Karpas-422 (cell line): ENCODE measurements around the gene PSMD2. TPM values are rescaled to one million over a fixed set of nuclear protein-coding genes. Genes with fewer than 3 reads are reported as not detected.
"Not testable (repeated sequence)": the region's sequence is repeated elsewhere in the genome, so short reads cannot be mapped to it uniquely, and the experiment has no call there.

ENCODE experiments used
- DNase-seq: peaks from one replicate; pipeline ENCODE4 v3.0.0-alpha.2; 2015
- H2AFZ ChIP-seq: fragments of 200-600 bp; sonication (generic); 2 replicates; pipeline ENCODE4 v1.6.1; 2014; ENCODE audit warnings: antibody characterized with exemption, low read length, mixed read lengths
- H3K27ac ChIP-seq: fragments of 200-600 bp; sonication (generic); 2 replicates; pipeline ENCODE4 v1.5.1; 2014; ENCODE audit warnings: mild to moderate bottlenecking, low read length, moderate library complexity
- H3K27me3 ChIP-seq: fragments of 200-600 bp; sonication (generic); 2 replicates; pipeline ENCODE4 v1.6.1; 2014; ENCODE audit warnings: low read length, mixed read lengths
- H3K36me3 ChIP-seq: fragments of 200-600 bp; sonication (generic); 2 replicates; pipeline ENCODE4 v1.6.1; 2014; ENCODE audit warnings: low read length, mixed read lengths; ENCODE audit not compliant: insufficient read depth
- H3K4me1 ChIP-seq: fragments of 200-600 bp; sonication (generic); 2 replicates; pipeline ENCODE4 v1.6.1; 2014; ENCODE audit warnings: mild to moderate bottlenecking, low read length, mixed read lengths
- H3K4me2 ChIP-seq: fragments of 200-600 bp; sonication (generic); 2 replicates; pipeline ENCODE4 v1.6.1; 2014; ENCODE audit warnings: low read length, low read depth, mild to moderate bottlenecking; ENCODE audit not compliant: poor library complexity, severe bottlenecking
- H3K4me3 ChIP-seq: fragments of 200-600 bp; sonication (generic); 2 replicates; pipeline ENCODE4 v1.5.1; 2014; ENCODE audit warnings: mild to moderate bottlenecking, antibody characterized with exemption, low read length, mixed read lengths
- H3K79me2 ChIP-seq: fragments of 200-600 bp; sonication (generic); 2 replicates; pipeline ENCODE4 v1.6.1; 2014; ENCODE audit warnings: mild to moderate bottlenecking, low read length, mixed read lengths
- H3K9ac ChIP-seq: fragments of 200-600 bp; sonication (generic); 2 replicates; pipeline ENCODE4 v1.6.0; 2014; ENCODE audit warnings: low read length
- H3K9me2 ChIP-seq: fragments of 200-600 bp; sonication (generic), shearing (Covaris generic); replicated peaks from 2 replicates; pipeline ENCODE4 v1.6.0; 2014; ENCODE audit warnings: mild to moderate bottlenecking, low read length, moderate library complexity; ENCODE audit not compliant: insufficient read depth
- H3K9me3 ChIP-seq: fragments of 300-700, 200-600 bp; sonication (generic); 2 replicates; pipeline ENCODE4 v1.6.1; 2014; ENCODE audit warnings: low read length, mixed read lengths
- H4K20me1 ChIP-seq: fragments of 200-600 bp; sonication (generic); 2 replicates; pipeline ENCODE4 v1.6.1; 2014; ENCODE audit warnings: mild to moderate bottlenecking, antibody characterized with exemption, low read length, low read depth; ENCODE audit not compliant: insufficient read depth
- total RNA-seq: library from RNA; depleted of rRNA; stranded (reverse); fragments of >200 nt; shearing (Covaris generic); gene quantifications from 2 replicates; pipeline ENCODE4 v1.2.3, GENCODE V29; 2014; ENCODE audit warnings: low replicate concordance

Gene PSMD2
- total RNA-seq, 1 experiment from 2014 or later: 235 TPM

DNA sequence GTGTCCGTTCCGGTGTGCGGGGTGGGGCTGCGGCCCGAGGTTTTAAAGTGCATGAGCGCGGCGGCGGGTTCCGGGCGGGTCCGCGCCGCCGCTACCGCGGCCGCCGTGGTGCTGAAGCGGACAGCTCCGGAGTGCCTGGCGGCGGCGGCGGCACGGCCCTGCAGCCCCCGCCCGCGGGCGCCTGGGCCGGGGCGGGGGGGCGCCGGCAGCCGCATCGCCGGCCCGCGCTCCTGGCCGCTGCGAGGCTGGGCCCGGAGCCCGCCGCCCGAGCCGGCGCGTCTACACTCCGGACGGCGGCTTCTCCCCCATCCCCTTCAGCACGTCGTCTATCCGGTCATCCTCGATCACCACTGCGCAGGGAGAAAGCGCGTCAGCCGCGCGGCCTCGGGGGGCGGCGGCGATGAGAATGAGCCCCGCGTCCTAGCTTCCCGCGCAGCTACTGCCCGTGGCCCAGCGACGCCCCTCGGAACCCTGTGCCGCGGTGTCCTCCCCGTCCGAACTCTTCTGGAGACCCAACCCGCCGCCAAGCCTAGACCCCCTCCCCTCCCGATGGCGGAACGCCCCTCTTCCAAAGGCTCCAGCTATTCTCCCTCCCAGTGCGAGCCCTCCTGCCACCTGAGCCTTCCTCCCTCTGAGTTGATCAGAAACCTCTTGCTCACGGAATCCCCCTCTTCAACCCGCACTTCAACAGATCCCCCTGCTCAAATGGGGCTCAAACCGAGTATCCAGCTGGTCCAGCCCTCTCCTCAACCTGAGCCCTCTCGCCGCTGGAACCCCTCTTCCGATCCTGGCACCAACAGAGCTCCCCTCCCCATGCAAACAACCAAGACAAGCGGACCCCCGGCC is 38.9 kb upstream of the PSMD2 start:
- Histone ChIP-seq H3K4me3 (peak overlapping the region; percentile 87), H3K9me2 (no peaks in the 10 kb centered on the region), H3K36me3 (no peaks in the 10 kb centered on the region), H3K9ac (peak overlapping the region; percentile 86), H3K79me2 (peaks cover 13% of the 10 kb centered on the region), H3K4me1 (peaks cover 18% of the 10 kb centered on the region), H3K27me3 (no peaks in the 10 kb centered on the region), H3K4me2 (peak overlapping the region; percentile 92), H3K27ac (no peak overlapping the region), H4K20me1 (peaks cover 3% of the 10 kb centered on the region; the same call in 1 of the 2 replicates), H3K9me3 (no peaks in the 10 kb centered on the region), H2AFZ (no peak overlapping the region)
- no peak for DNase-seq

DNA sequence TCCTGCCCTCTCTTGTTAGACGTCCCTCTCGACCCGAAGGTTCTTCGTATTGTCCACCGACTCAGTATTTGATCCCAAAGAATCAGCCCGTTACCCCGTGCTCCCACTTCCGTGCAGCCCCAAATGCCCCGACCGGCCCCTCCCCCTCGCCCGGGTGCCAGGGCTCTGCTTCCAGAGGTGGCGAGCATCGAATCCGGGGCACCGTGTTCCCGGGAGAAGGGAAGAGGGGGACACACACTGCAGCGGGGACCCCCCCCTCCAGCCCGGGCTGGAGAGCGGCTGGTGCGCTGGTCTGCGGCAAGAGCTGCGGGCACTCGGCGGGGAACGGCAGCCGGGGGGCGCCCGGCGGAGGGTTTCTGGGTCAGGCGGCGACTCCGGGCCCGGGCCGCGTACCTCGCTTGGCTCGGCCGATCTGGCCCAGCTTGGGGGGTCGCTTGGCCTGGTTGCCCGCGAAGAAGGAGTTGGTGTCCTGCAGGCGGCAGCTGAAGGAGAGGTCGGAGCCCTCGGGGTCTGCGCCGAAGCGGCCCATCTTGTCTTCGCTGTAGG is 38.2 kb upstream of the PSMD2 start:
- Histone ChIP-seq H4K20me1 (peaks cover 3% of the 10 kb centered on the region; the same call in 1 of the 2 replicates), H3K9ac (peak overlapping the region; percentile 86), H3K9me3 (no peaks in the 10 kb centered on the region), H3K27ac (no peak overlapping the region; the same call in 1 of the 2 replicates), H3K4me1 (peaks cover 18% of the 10 kb centered on the region), H3K4me3 (peak overlapping the region; percentile 87), H3K4me2 (peak overlapping the region; percentile 92), H3K27me3 (no peaks in the 10 kb centered on the region), H3K9me2 (no peaks in the 10 kb centered on the region), H3K36me3 (no peaks in the 10 kb centered on the region), H2AFZ (peak overlapping the region; percentile 88; the same call in 1 of the 2 replicates), H3K79me2 (peaks cover 6% of the 10 kb centered on the region)
- no peak for DNase-seq

DNA sequence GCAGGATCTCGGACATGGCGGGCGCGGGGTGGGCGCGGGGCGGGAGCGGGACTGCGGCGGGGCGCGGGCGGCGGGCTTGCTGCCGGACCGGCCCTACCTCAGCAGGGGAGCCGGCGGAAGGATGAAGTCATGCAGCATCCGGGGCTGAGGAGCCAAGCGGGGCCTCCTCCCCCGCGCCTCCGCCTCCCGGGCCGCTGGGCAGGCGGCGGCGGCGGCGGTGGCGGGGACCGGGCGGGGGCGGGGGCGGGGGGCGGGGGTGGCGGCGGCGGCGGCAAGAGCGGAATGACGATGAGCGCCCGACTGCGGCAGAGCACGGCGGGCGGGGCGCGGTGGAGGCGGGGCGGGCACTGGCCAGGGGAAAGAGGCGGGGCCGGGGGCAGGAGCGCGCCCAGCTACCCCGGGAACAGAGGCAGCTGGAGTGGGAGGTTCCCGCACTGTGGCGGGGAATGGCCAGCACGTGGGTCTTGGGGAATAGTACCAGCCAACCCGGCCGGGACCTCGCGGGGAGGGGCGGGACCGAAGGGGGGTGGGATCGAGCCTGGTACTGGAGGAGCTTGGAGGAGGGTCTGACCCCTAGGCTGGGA is 37.7 kb upstream of the PSMD2 start, which contains the start of gene CAMK2N2:
Gene CAMK2N2, minus strand, starts transcription at position 284 of the 584 bp plus-strand sequence. Its CDS starts 268 bp downstream, at position 16.
- H3K4me3 ChIP-seq: peak within 1 kb of the TSS; percentile 87
- H3K27me3 ChIP-seq: no peaks in the 10 kb centered on the region

DNA sequence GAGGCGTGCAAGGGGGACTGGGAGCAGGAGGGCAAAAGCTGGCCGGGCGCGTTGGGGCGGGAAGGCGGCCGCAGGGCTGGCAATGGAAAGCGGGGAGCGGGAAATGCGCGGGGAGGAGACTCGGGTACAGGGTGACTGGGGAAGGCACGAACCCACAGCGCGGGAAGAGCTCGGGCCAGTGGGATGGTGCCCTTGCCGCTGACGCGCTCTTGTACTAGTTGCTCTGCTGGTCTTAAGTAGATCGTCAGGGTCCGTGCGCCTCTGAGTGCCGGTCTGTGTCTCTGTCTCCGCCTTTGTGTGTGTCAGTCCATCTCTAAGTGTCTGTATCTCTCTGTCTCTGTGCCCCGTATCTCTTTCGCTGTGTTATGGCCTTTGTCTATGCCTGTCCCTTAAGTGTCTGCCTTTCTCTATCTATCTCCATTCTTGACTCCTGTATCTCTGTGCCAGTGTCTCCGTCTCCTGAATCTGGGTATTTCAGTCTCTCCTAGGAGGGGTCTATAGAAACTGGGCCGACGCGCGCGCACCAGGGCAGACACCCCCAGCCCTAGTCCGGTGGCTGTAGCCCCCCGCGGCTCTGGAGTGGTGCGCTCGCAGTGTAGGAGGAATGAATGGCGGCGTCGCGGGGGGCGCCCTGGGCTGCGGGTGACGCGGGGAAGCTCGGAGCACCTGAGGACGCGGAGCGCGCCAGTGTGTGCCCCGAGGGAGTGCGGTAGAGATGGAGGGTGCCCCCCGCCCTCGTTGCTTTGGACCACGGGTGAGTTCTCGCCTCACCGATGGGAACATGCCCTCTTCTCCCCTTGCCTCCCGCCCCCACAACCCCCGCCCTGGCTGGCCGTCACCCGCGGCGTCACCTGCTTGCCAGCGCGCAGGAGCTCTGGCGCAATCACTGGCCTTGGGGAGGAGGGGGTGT is 36.9 kb upstream of the PSMD2 start:
- no peaks in the 10 kb centered on the region for H3K9me2 ChIP-seq
- H3K36me3 ChIP-seq: no peaks in the 10 kb centered on the region
- peak overlapping the region; percentile 87 for H3K4me3 ChIP-seq
- H3K9me3 ChIP-seq: no peaks in the 10 kb centered on the region
- H3K27ac ChIP-seq: no peak overlapping the region
- peak overlapping the region; percentile 75 for H3K9ac ChIP-seq
- H3K27me3 ChIP-seq: no peaks in the 10 kb centered on the region
- peak overlapping the region; percentile 81 for H3K4me2 ChIP-seq
- peaks cover 6% of the 10 kb centered on the region for H3K79me2 ChIP-seq
- peak overlapping the region; percentile 93 for H2AFZ ChIP-seq
- DNase-seq: peak; percentile 79
- peaks cover 3% of the 10 kb centered on the region; the same call in 1 of the 2 replicates for H4K20me1 ChIP-seq
- H3K4me1 ChIP-seq: peaks cover 18% of the 10 kb centered on the region

More for the DNA sequence above, 37.7 kb upstream of the PSMD2 start, which contains the start of gene CAMK2N2:
- Histone ChIP-seq H3K9me2 (no peaks in the 10 kb centered on the region), H4K20me1 (peaks cover 3% of the 10 kb centered on the region; the same call in 1 of the 2 replicates), H3K4me1 (peaks cover 18% of the 10 kb centered on the region), H3K9ac (peak within 1 kb of the TSS; percentile 86), H3K36me3 (no peaks in the 10 kb centered on the region), H3K79me2 (peaks cover 6% of the 10 kb centered on the region), H2AFZ (peak within 1 kb of the TSS; percentile 93), H3K27ac (no peak within 1 kb of the TSS; the same call in 1 of the 2 replicates), H3K9me3 (no peaks in the 10 kb centered on the region), H3K4me2 (peak within 1 kb of the TSS; percentile 92)
- DNase-seq: peak; percentile 90

DNA sequence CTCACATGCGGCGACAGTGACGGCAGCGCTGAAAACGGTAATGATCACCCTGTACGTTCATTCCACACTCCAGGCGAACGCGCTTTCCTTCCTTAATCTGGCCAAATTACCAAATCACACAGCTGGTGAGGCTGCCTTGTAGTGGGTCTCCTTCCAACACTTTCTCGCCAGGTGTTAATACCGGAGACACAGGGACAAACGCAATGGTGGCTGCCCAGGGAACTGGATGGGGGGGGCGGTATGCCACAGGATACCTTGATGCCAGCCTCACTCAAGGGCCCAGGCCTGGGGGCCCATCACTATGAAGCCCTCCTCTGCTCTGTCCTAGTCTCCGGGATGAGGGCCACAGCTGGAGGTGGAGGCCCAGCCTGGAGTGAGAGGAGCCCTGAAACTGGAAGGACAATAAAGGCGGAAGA is 36.3 kb upstream of the PSMD2 start:
- H3K9me3 ChIP-seq: no peaks in the 10 kb centered on the region
- H3K4me3 ChIP-seq: no peak overlapping the region
- no peak overlapping the region for H3K9ac ChIP-seq
- peaks cover 6% of the 10 kb centered on the region for H3K79me2 ChIP-seq
- no peak overlapping the region for H2AFZ ChIP-seq
- H3K27ac ChIP-seq: no peak overlapping the region
- peaks cover 18% of the 10 kb centered on the region for H3K4me1 ChIP-seq
- H3K9me2 ChIP-seq: no peaks in the 10 kb centered on the region
- no peaks in the 10 kb centered on the region for H3K36me3 ChIP-seq
- DNase-seq: no peak
- peaks cover 3% of the 10 kb centered on the region; the same call in 1 of the 2 replicates for H4K20me1 ChIP-seq
- no peaks in the 10 kb centered on the region for H3K27me3 ChIP-seq
- no peak overlapping the region for H3K4me2 ChIP-seq

DNA sequence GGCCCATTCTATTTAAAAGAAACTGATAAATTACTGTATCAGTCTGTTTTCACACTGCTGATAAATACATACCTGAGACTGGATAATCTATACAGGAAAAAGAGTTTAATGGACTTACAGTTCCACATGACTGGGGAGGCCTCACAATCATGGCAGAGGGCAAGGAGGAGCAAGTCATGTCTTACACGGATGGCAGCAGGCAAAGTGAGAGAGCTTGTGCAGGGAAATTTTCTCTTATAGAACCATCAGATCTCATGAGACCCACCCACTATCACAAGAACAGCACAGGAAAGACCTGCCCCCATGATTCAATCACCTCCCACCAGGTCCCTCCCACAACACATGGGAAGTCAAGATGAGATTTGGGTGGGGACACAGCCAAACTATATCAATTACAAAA is 31.8 kb upstream of the PSMD2 start:
- H3K9me3 ChIP-seq, H3K4me3 ChIP-seq, H4K20me1 ChIP-seq, H3K27ac ChIP-seq, H2AFZ ChIP-seq, H3K9ac ChIP-seq, H3K9me2 ChIP-seq, H3K79me2 ChIP-seq, H3K27me3 ChIP-seq, H3K4me2 ChIP-seq, H3K36me3 ChIP-seq, DNase-seq, H3K4me1 ChIP-seq: not testable (repeated sequence)

DNA sequence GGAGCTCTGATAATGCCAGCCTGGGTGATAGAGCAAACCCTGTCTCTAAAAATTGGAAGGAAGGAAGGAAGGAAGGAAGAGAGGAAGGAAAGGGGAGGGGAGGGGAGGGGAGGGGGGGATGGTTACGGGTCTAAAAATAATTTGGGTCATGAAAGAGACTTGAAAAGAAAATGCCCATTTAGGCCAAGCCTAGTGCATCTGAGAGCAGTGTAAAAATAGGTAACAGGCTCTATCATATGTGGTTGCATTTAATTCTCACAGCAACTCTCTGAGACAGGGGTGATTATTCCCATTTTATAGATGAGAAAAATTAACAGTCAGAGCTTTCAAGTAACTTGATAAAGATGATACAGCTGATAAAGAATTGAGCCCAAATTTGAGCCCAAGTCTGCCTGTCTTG is 26.8 kb upstream of the PSMD2 start:
- H3K27ac ChIP-seq: no peak overlapping the region
- H3K4me3 ChIP-seq: no peak overlapping the region
- no peak for DNase-seq
- no peaks in the 10 kb centered on the region for H3K9me2 ChIP-seq
- no peak overlapping the region for H3K9ac ChIP-seq
- H3K4me1 ChIP-seq: no peaks in the 10 kb centered on the region
- no peaks in the 10 kb centered on the region for H4K20me1 ChIP-seq
- H3K27me3 ChIP-seq: no peaks in the 10 kb centered on the region
- H3K79me2 ChIP-seq: no peaks in the 10 kb centered on the region
- H3K9me3 ChIP-seq: no peaks in the 10 kb centered on the region
- H3K36me3 ChIP-seq: no peaks in the 10 kb centered on the region
- H3K4me2 ChIP-seq: no peak overlapping the region
- no peak overlapping the region for H2AFZ ChIP-seq
